HepG2 (cell line): Measurements from ENCODE around the gene ANAPC2. TPM values are rescaled to one million over a fixed set of nuclear protein-coding genes. Genes with fewer than 3 reads are reported as not detected.

ENCODE experiments used
- FOXA1 ChIP-seq, 2 experiments: fragments of 450-650 bp in 1 of 2; sonication (generic) in 1 of 2; formaldehyde crosslinking in 1 of 2; IDR thresholded peaks; 2 replicates each; pipeline versions ENCODE4 v1.4.0 to v1.6.1; 2016 to 2020; ENCODE audit warnings: missing genetic modification reagents in 1 of 2
- FOXK1 ChIP-seq: sonication (generic); formaldehyde crosslinking; IDR thresholded peaks from 2 replicates; pipeline ENCODE4 v1.4.0; 2020; ENCODE audit warnings: low read depth, missing genetic modification reagents, borderline replicate concordance
- GATAD1 ChIP-seq: IDR thresholded peaks from 2 replicates; pipeline ENCODE4 v1.6.1; 2016; ENCODE audit warnings: missing genetic modification reagents, missing compliant biosample characterization
- KLF16 ChIP-seq, 2 experiments: sonication (generic) in 1 of 2; formaldehyde crosslinking in 1 of 2; IDR thresholded peaks; 2 replicates each; pipeline versions ENCODE4 v1.6.1 to v1.8.0; 2016 to 2023; ENCODE audit warnings: missing genetic modification reagents in 2 of 2, missing compliant biosample characterization in 1 of 2
- MYPOP ChIP-seq: sonication (generic); formaldehyde crosslinking; IDR thresholded peaks from 2 replicates; pipeline ENCODE4 v1.8.1; 2023; ENCODE audit warnings: mild to moderate bottlenecking, moderate library complexity, missing genetic modification reagents
- NCOA2 ChIP-seq: sonication (generic); formaldehyde crosslinking; IDR thresholded peaks from 2 replicates; pipeline ENCODE4 v1.8.0; 2022; ENCODE audit warnings: inconsistent platforms
- NFE2 ChIP-seq: sonication (generic); formaldehyde crosslinking; IDR thresholded peaks from 2 replicates; pipeline ENCODE4 v1.4.0; 2020; ENCODE audit warnings: missing genetic modification reagents
- NFYC ChIP-seq: IDR thresholded peaks from 2 replicates; pipeline ENCODE4 v1.6.1; 2016; ENCODE audit warnings: missing genetic modification reagents, missing compliant biosample characterization
- NR2F6 ChIP-seq, 2 experiments: IDR thresholded peaks; 2 replicates each; pipeline ENCODE4 v1.6.1; 2016; ENCODE audit warnings: antibody characterized with exemption in 1 of 2, mild to moderate bottlenecking in 1 of 2
- RBM22 ChIP-seq: fragments of 200-400 bp; formaldehyde crosslinking; optimal IDR thresholded peaks from 2 replicates; pipeline ENCODE3; 2017; ENCODE audit warnings: mild to moderate bottlenecking, low read length, moderate library complexity
- RXRA ChIP-seq: sonication (generic); formaldehyde crosslinking; IDR thresholded peaks from 2 replicates; pipeline ENCODE4 v1.5.1; 2020; ENCODE audit warnings: missing genetic modification reagents
- THRA ChIP-seq: sonication (generic); formaldehyde crosslinking; IDR thresholded peaks from 2 replicates; pipeline ENCODE4 v1.4.0; 2020; ENCODE audit warnings: missing genetic modification reagents, borderline replicate concordance
- ZFP41 ChIP-seq: sonication (generic); formaldehyde crosslinking; IDR thresholded peaks from 2 replicates; pipeline ENCODE4 v1.4.0; 2020; ENCODE audit warnings: mild to moderate bottlenecking, missing genetic modification reagents, borderline replicate concordance
- ZHX1 ChIP-seq: sonication (generic); formaldehyde crosslinking; IDR thresholded peaks from 2 replicates; pipeline ENCODE4 v1.8.1; 2022; ENCODE audit warnings: low read depth, mild to moderate bottlenecking, missing genetic modification reagents
- ZNF18 ChIP-seq: sonication (generic); formaldehyde crosslinking; IDR thresholded peaks from 2 replicates; pipeline ENCODE4 v1.8.0; 2022; ENCODE audit warnings: mild to moderate bottlenecking, missing genetic modification reagents; ENCODE audit not compliant: insufficient replicate concordance
- ZNF30 ChIP-seq: sonication (generic); formaldehyde crosslinking; IDR thresholded peaks from 2 replicates; pipeline ENCODE4 v1.5.0; 2020; ENCODE audit warnings: mild to moderate bottlenecking, missing genetic modification reagents
- ZNF609 ChIP-seq: sonication (generic); formaldehyde crosslinking; IDR thresholded peaks from 2 replicates; pipeline ENCODE4 v1.4.0; 2020; ENCODE audit warnings: mild to moderate bottlenecking, missing genetic modification reagents, borderline replicate concordance
- polyA plus RNA-seq, 8 experiments: library from polyadenylated mRNA; depleted of rRNA in 3 of 8; stranded (reverse) in 7 of 8; unstranded in 1 of 8; fragments of >200 nt; fragmentation: Illumina TruSeq in 4 of 8; extraction: Trizol in 4 of 8; gene quantifications; 2 replicates each; pipeline versions ENCODE4 v1.2.1 to v1.2.3, GENCODE V29; 2011 to 2016; ENCODE audit warnings: low read depth in 4 of 8, missing spikeins in 1 of 8, mixed read lengths in 1 of 8; ENCODE audit not compliant: insufficient read depth in 1 of 8
- total RNA-seq, 5 experiments: library from RNA; depleted of rRNA; stranded (reverse); fragments of >200 nt; fragmentation: Illumina TruSeq; extraction: Trizol; gene quantifications; 2 replicates each; pipeline ENCODE4 v1.2.3, GENCODE V29; 2016; ENCODE audit warnings: low read depth in 1 of 5

ANAPC2 gene
- total and polyA plus RNA-seq, 2 of the 13 experiments (the other 11 are each of a cell fraction or from before 2014, with no cell fraction given) = 12.3 to 15.4 TPM

GRCh38 chr9:137218754-137219271, 30.5 kb upstream of the ANAPC2 start (continued):
- peak; percentile 28 for TF ChIP-seq RBM22
- TF ChIP-seq MYPOP (CRISPR knock-in tag) = peak; percentile 58; the same call in 1 of the 2 replicates
- no peak for TF ChIP-seq NFE2 (CRISPR knock-in tag)
- TF ChIP-seq THRA (CRISPR knock-in tag) = peak; percentile 71; the same call in 1 of the 2 replicates
- 0 out of 2 replicates have a peak, but pooled peaks have one; percentile 35 for TF ChIP-seq FOXK1 (CRISPR knock-in tag)
- TF ChIP-seq RXRA (CRISPR knock-in tag) = peak; percentile 80; the same call in 1 of the 2 replicates
- TF ChIP-seq ZNF609 (CRISPR knock-in tag) = peak; percentile 63; the same call in 1 of the 2 replicates
- no peak for TF ChIP-seq ZFP41 (CRISPR knock-in tag)
- no peak for TF ChIP-seq FOXA1 (IDR thresholded peaks at IDR 0.05)
- peak; percentile 88 for TF ChIP-seq FOXA1 (CRISPR knock-in tag; IDR thresholded peaks at IDR 0.05)
- peak; percentile 70 for TF ChIP-seq NCOA2
- peak; percentile 75 for TF ChIP-seq GATAD1 (CRISPR knock-in tag)
- peak; percentile 86 for TF ChIP-seq ZNF18
- TF ChIP-seq ZHX1 = peak; percentile 64; the same call in 1 of the 2 replicates
- no peak for TF ChIP-seq ZNF30 (CRISPR knock-in tag)
- TF ChIP-seq KLF16 (CRISPR knock-in tag; IDR thresholded peaks at IDR 0.05) = 0 out of 4 replicates have a peak, but pooled peaks of 1 of the 2 experiments have one; percentile 20
- TF ChIP-seq NFYC (CRISPR knock-in tag) = 0 out of 2 replicates have a peak, but pooled peaks have one; percentile 33
- peak; percentile 76 for TF ChIP-seq NR2F6 (IDR thresholded peaks at IDR 0.05)
- peak; percentile 85 for TF ChIP-seq NR2F6 (CRISPR knock-in tag; IDR thresholded peaks at IDR 0.05)
